GM12878 (cell line): ENCODE results near the gene PTPN14. TPM values are rescaled to one million over a fixed set of nuclear protein-coding genes. Genes with fewer than 3 reads are reported as not detected.

Experiments
- ATAC-seq: fragments of 200-7000 bp; cut with Tn5 transposase; 3 replicates; pipeline ENCODE4 v1.9.1; 2020; ENCODE audit warnings: mild to moderate bottlenecking, moderate library complexity
- BruUV-seq: library from RNA; stranded (reverse); fragments of 400-500 nt; replicated peaks from 2 replicates; lab custom pipeline; 2021; lab: Mats Ljungman, UMichigan
- CTCF ChIA-PET: fragments of 300-600 bp; sonication (Branson Sonifier 250); formaldehyde crosslinking; extraction: SDS; loops from one replicate; lab custom pipeline; 2021; ENCODE audit warnings: inconsistent platforms; lab: Yijun Ruan, JAX
- POLR2A ChIA-PET: fragments of 350-600 bp; formaldehyde crosslinking; extraction: SDS; loops from one replicate; lab custom pipeline; 2021; ENCODE audit warnings: inconsistent platforms; lab: Charles Lee
- RAD21 ChIA-PET: fragments of 300-600 bp; sonication (Branson Sonifier 250); formaldehyde crosslinking; loops from one replicate; lab custom pipeline; 2023; ENCODE audit warnings: antibody characterized with exemption; ENCODE audit not compliant: unreplicated experiment; lab: Charles Lee
- SMC1A ChIA-PET: fragments of 300-600 bp; sonication (Branson Sonifier 250); formaldehyde crosslinking; loops from one replicate; lab custom pipeline; 2023; ENCODE audit not compliant: unreplicated experiment, uncharacterized antibody; lab: Charles Lee
- DNase-seq: peaks from one replicate; pipeline ENCODE4 v3.0.0-alpha.2; 2011; ENCODE audit warnings: low read depth, low spot score
- FAIRE-seq: peaks from 3 replicates; lab custom pipeline; 2011; peaks lifted over from hg19 to GRCh38; lab: Jason Lieb, UNC
- H2AFZ ChIP-seq: 2 replicates; pipeline ENCODE4 v1.6.0; 2011; ENCODE audit warnings: low read depth, low read length, control low read depth; ENCODE audit not compliant: control insufficient read depth
- H3K27ac ChIP-seq: 2 replicates; pipeline ENCODE4 v1.5.1; 2011; ENCODE audit warnings: control low read depth; ENCODE audit not compliant: control insufficient read depth, insufficient read depth
- H3K27me3 ChIP-seq, 2 experiments: replicated peaks in 1 of 2; 2 replicates each; pipeline versions ENCODE4 v1.6.0 to v1.6.1; 2011; ENCODE audit warnings: low read length in 1 of 2; ENCODE audit not compliant: control insufficient read depth in 2 of 2, insufficient read depth in 2 of 2
- H3K36me3 ChIP-seq, 2 experiments: 2 replicates each; pipeline ENCODE4 v1.5.1; 2011; ENCODE audit warnings: low read length in 1 of 2; ENCODE audit not compliant: control insufficient read depth in 2 of 2, insufficient read depth in 2 of 2
- H3K4me1 ChIP-seq: 2 replicates; pipeline ENCODE4 v1.6.1; 2011; ENCODE audit warnings: mild to moderate bottlenecking, low read length, moderate library complexity, mixed read lengths; ENCODE audit not compliant: control insufficient read depth, insufficient read depth
- H3K4me2 ChIP-seq: 2 replicates; pipeline ENCODE4 v1.6.0; 2011; ENCODE audit warnings: control low read depth; ENCODE audit not compliant: control insufficient read depth, insufficient read depth
- H3K4me3 ChIP-seq: fragments of 200-600 bp; sonication (generic); 2 replicates; pipeline ENCODE4 v1.5.1; 2016
- H3K79me2 ChIP-seq: 2 replicates; pipeline ENCODE4 v1.6.0; 2011; ENCODE audit warnings: low read length; ENCODE audit not compliant: control insufficient read depth, insufficient read depth
- H3K9ac ChIP-seq: 2 replicates; pipeline ENCODE4 v1.8.0; 2011; ENCODE audit warnings: low read length, control low read depth, mixed read lengths; ENCODE audit not compliant: control insufficient read depth, insufficient read depth
- H3K9me3 ChIP-seq: replicated peaks from 3 replicates; pipeline ENCODE4 v1.5.1; 2011; ENCODE audit warnings: mild to moderate bottlenecking, low read length; ENCODE audit not compliant: control insufficient read depth, insufficient read depth
- H4K20me1 ChIP-seq: 2 replicates; pipeline ENCODE4 v1.6.0; 2011; ENCODE audit not compliant: control insufficient read depth, insufficient read depth
- CREM ChIP-seq: IDR thresholded peaks from 2 replicates; pipeline ENCODE4 v1.6.1; 2014; ENCODE audit warnings: antibody characterized with exemption, low read depth
- FOXK2 ChIP-seq: fragments of 450-650 bp; IDR thresholded peaks from 2 replicates; pipeline ENCODE4 v1.6.1; 2017; ENCODE audit warnings: mild to moderate bottlenecking, moderate library complexity
- GABPA ChIP-seq: IDR thresholded peaks from 2 replicates; pipeline ENCODE4 v1.6.1; 2014; ENCODE audit warnings: antibody characterized with exemption, low read depth, mild to moderate bottlenecking, inconsistent platforms
- IKZF1 ChIP-seq: fragments of 450-650 bp; conservative IDR thresholded peaks from 2 replicates; pipeline ENCODE4 v1.6.1; 2017; ENCODE audit warnings: antibody characterized with exemption, mild to moderate bottlenecking
- JUNB ChIP-seq: IDR thresholded peaks from 2 replicates; pipeline ENCODE4 v1.6.1; 2016; ENCODE audit warnings: antibody characterized with exemption, mild to moderate bottlenecking
- KLF5 ChIP-seq: fragments of 450-650 bp; IDR thresholded peaks from 2 replicates; pipeline ENCODE4 v1.6.1; 2014; ENCODE audit warnings: mild to moderate bottlenecking; ENCODE audit not compliant: partially characterized antibody
- LARP7 ChIP-seq: fragments of 450-650 bp; IDR thresholded peaks from 2 replicates; pipeline ENCODE4 v1.6.1; 2017; ENCODE audit warnings: mild to moderate bottlenecking
- RUNX3 ChIP-seq: IDR thresholded peaks from 2 replicates; pipeline ENCODE4 v1.6.1; 2012; ENCODE audit warnings: low read length, inconsistent platforms
- SMAD1 ChIP-seq: fragments of 450-650 bp; IDR thresholded peaks from 2 replicates; pipeline ENCODE4 v1.6.1; 2018; ENCODE audit warnings: mild to moderate bottlenecking, low read depth; ENCODE audit not compliant: partially characterized antibody
- WGBS: methylation state at CpG from one replicate; pipeline ENCODE4 v1.1.6; 2016; ENCODE audit warnings: low lambda C conversion rate; ENCODE audit not compliant: insufficient replicate concordance, insufficient coverage; ENCODE audit errors: missing lambda C conversion rate; 5-methylcytosine and 5-hydroxymethylcytosine counted together
- in situ Hi-C: fragments of 300-500 bp; cut with MboI; formaldehyde crosslinking; loops from 9 replicates; pipeline ENCODE4 v1.14.3; 2018; ENCODE audit warnings: mixed read lengths
- intact Hi-C: fragments of 100-400 bp; cut with micrococcal nuclease; formaldehyde crosslinking; loops from one replicate; pipeline ENCODE4 v1.14.2; 2022; ENCODE audit not compliant: unreplicated experiment
- polyA plus RNA-seq, 11 experiments: library from polyadenylated mRNA; depleted of rRNA in 4 of 11; unstranded in 6 of 11; stranded (reverse) in 5 of 11; fragments of >200 nt; fragmentation: Nextera tagmentation in 4 of 11; fragmentation: Illumina TruSeq in 1 of 11; extraction: Ambion mirVana in 4 of 11; extraction: Trizol in 1 of 11; gene quantifications; 1 replicate in 1 of 11; 2 replicates in 10 of 11; pipeline versions ENCODE4 v1.2.1 to v1.2.3, GENCODE V29; 2011 to 2016; ENCODE audit warnings: inconsistent platforms in 2 of 11, missing spikeins in 2 of 11, low read depth in 1 of 11
- total RNA-seq, 4 experiments: library from RNA; depleted of rRNA in 3 of 4; stranded (reverse); fragments of >200 nt in 3 of 4; fragmentation: Illumina TruSeq in 1 of 4; extraction: Trizol in 1 of 4; gene quantifications; 2 replicates each; pipeline versions ENCODE4 v1.2.1 to v1.2.3, GENCODE V29; 2013 to 2021
- TF ChIP-seq, protein P1 (sequence below): IDR thresholded peaks from 2 replicates; pipeline ENCODE4 v1.6.1; 2011; ENCODE audit warnings: low read depth, mild to moderate bottlenecking, low read length, moderate library complexity, borderline replicate concordance; ENCODE audit errors: extremely low read depth
- TF ChIP-seq, protein P2 (sequence below): IDR thresholded peaks from 2 replicates; pipeline ENCODE4 v1.6.1; 2012; ENCODE audit warnings: low read depth, low read length, improper control_type of control experiment

PTPN14 gene
- total and polyA plus RNA-seq, 10 of the 15 experiments (the other 5 are each of a cell fraction or from before 2014, with no cell fraction given) = 0.05 to 5.1 (median 0.44) TPM

DNA sequence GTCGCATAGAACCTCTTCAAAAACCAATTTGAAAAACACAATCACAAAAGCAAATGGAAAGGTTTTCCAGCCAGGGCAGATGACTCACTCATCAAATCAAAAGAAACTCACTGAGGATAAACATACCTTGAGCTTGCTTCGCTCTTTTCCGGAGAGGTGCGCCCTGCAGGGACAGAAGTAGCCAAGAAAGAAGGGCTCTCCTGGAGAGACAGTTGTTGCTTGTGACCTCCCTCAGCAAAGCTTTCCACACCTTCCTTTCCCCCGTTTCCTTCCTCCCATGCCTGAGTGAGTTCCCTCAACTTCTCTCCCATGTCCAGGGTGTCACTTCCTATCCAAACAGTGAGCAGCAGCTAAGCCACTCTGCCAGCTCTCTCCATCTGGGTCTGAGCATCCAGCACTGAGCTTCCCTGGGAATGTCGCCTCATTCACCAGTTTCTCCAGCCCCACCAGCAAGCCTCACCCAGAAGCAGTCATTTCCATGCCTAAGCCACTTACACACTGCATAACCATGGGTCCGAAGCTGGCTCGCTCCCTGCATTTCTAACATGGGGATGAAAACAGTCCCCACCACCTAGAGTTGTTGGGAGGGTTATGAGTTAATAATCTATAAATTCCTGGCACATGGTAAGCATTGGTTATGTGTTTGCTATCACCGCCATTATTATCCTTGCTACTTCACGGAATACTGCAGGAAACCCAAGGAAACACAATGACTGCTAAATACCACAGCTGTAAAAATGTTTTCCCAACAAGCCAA, 75.0 kb downstream of the PTPN14 start:
- POLR2A ChIA-PET = interaction anchor here (0.6 to 1.8 kb wide), 5 partner anchors 8 to 48 kb away, joined by 3 to 6 read pairs (median 3); no protein-coding TSS in a partner anchor
- TF ChIP-seq, protein P1, sequence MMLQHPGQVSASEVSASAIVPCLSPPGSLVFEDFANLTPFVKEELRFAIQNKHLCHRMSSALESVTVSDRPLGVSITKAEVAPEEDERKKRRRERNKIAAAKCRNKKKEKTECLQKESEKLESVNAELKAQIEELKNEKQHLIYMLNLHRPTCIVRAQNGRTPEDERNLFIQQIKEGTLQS = no peak
- TF ChIP-seq FOXK2 = no peak
- no peak for TF ChIP-seq CREM
- TF ChIP-seq IKZF1 = no peak
- TF ChIP-seq RUNX3 = no peak
- no peak for TF ChIP-seq LARP7
- TF ChIP-seq SMAD1 = no peak
- TF ChIP-seq KLF5 = no peak
- TF ChIP-seq, protein P2, sequence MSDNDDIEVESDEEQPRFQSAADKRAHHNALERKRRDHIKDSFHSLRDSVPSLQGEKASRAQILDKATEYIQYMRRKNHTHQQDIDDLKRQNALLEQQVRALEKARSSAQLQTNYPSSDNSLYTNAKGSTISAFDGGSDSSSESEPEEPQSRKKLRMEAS = no peak
- no peak for TF ChIP-seq GABPA
- no peak for TF ChIP-seq JUNB
- H3K36me3 ChIP-seq = no peaks in the 10 kb centered on the region
- intact Hi-C loops = no loop called here
- SMC1A ChIA-PET = interaction anchor here (0.8 to 7.5 kb wide), 23 partner anchors 13 to 106 kb away, joined by 3 to 30 read pairs (median 4); no protein-coding TSS in a partner anchor
- no peaks in the 10 kb centered on the region for H4K20me1 ChIP-seq
- RAD21 ChIA-PET = interaction anchor here (1.0 to 1.7 kb wide), 6 partner anchors 15 to 107 kb away, joined by 3 to 9 read pairs (median 4); no protein-coding TSS in a partner anchor
- 39% methylated on average over 10 of the region's 10 CpGs for WGBS
- no peak overlapping the region for H3K4me2 ChIP-seq
- ATAC-seq (peak; percentile 18), FAIRE-seq (no peak), DNase-seq (no peak)
- H3K79me2 ChIP-seq = no peaks in the 10 kb centered on the region
- no peak overlapping the region for H3K27ac ChIP-seq
- H3K27me3 ChIP-seq = no peaks in the 10 kb centered on the region
- no TSS peak for BruUV-seq
- H2AFZ ChIP-seq = no peak overlapping the region
- no peaks in the 10 kb centered on the region for H3K4me1 ChIP-seq
- H3K4me3 ChIP-seq = no peak overlapping the region
- no peaks in the 10 kb centered on the region for H3K9me3 ChIP-seq
- CTCF ChIA-PET = interaction anchor here (0.6 to 2.5 kb wide), 7 partner anchors 9 to 144 kb away, joined by 3 to 10 read pairs (median 5); no protein-coding TSS in a partner anchor
- no peak overlapping the region for H3K9ac ChIP-seq
- in situ Hi-C loops = no loop called here
